Right lobe of liver (tissue), 6 donors: ENCODE measurements around the gene DSCAM. TPM values are rescaled to one million over a fixed set of nuclear protein-coding genes. Genes with fewer than 3 reads are reported as not detected.

Source experiments
- ATAC-seq, 4 donors: fragments of 200-7000 bp; cut with Tn5 transposase; one replicate each; pipeline ENCODE4 v1.9.1; 2020; ENCODE audit warnings: mild to moderate bottlenecking in 4 of 4, moderate library complexity in 4 of 4
- DNase-seq, 3 donors: peaks; one replicate each; pipeline ENCODE4 v3.0.0-alpha.2; 2020
- H3K27ac ChIP-seq, 3 donors: fragments of 200-600 bp; one replicate each; pipeline ENCODE4 v1.8.0; 2022
- H3K27me3 ChIP-seq, 2 donors: fragments of 200-600 bp; one replicate each; pipeline ENCODE4 v1.8.0; 2022
- H3K36me3 ChIP-seq, 4 donors: fragments of 200-600 bp; sonication (generic) in 1 of 4; one replicate each; pipeline versions ENCODE4 v1.5.1 to v1.8.0; 2017 to 2022; ENCODE audit warnings: control low read depth in 1 of 4
- H3K4me1 ChIP-seq, 4 donors: fragments of 200-600 bp; sonication (generic) in 1 of 4; one replicate each; pipeline versions ENCODE4 v1.5.1 to v1.8.0; 2017 to 2022; ENCODE audit warnings: control low read depth in 1 of 4
- H3K4me3 ChIP-seq, 3 donors: fragments of 200-600 bp; one replicate each; pipeline ENCODE4 v1.8.0; 2022
- H3K9me3 ChIP-seq, 4 donors: fragments of 200-600 bp; sonication (generic) in 1 of 4; one replicate each; pipeline versions ENCODE4 v1.5.1 to v1.8.0; 2017 to 2022; ENCODE audit warnings: control low read depth in 1 of 4
- CTCF ChIP-seq, 4 donors: fragments of 200-600 bp in 3 of 4; fragments of 450-650 bp in 1 of 4; IDR thresholded peaks; one replicate each; pipeline versions ENCODE4 v1.5.1 to v1.8.0; 2016 to 2022; ENCODE audit warnings: antibody characterized with exemption in 4 of 4, mild to moderate bottlenecking in 2 of 4
- POLR2A ChIP-seq: fragments of 450-650 bp; IDR thresholded peaks from one replicate; pipeline ENCODE4 v1.6.1; 2017; ENCODE audit warnings: antibody characterized with exemption, mild to moderate bottlenecking
- WGBS: methylation state at CpG from one replicate; pipeline ENCODE4 v1.1.6; 2018; ENCODE audit warnings: low coverage, low lambda C conversion rate; ENCODE audit not compliant: insufficient coverage; ENCODE audit errors: missing lambda C conversion rate; 5-methylcytosine and 5-hydroxymethylcytosine counted together
- intact Hi-C, 2 donors: fragments of 100-400 bp; cut with DNase I; formaldehyde crosslinking; loops; one replicate each; pipeline versions ENCODE4 v1.11.2 to v1.14.1; 2022
- total RNA-seq, 6 experiments: library from RNA; depleted of rRNA in 2 of 6; stranded (reverse); fragments of >200 nt in 2 of 6; fragmentation: NEBNext Ultra II Directional in 3 of 6; extraction: Animal tissue kit (Norgen Biotek cat#: 25700) in 3 of 6; gene quantifications; one replicate each; pipeline versions ENCODE4 v1.1.0 to v1.2.4, GENCODE V29; 2016 to 2023
- donor health status: DM: no; HTN: yes; CAD: no.
- donor health status: DM: no; HTN: no; CAD: no.
- donor health status: DM: no; HTN: no; CAD: no.
- donor health status: DM: no; HTN: yes; CAD: no.
- donor health status: DM: no; HTN: yes; CAD: no.

The DSCAM gene
- total RNA-seq, 6 experiments from 2014 or later, result 0.04 to 0.16 (median 0.06) TPM; not detected in 2

- ATAC-seq (peak in 2 of 4 donors; percentile 34 to 38), DNase-seq (no peak)
- no peak for TF ChIP-seq POLR2A
- no peak for TF ChIP-seq CTCF (IDR thresholded peaks at IDR 0.05)
- Histone ChIP-seq H3K9me3 (no peaks in the 10 kb centered on the region), H3K27me3 (no peaks in the 10 kb centered on the region), H3K36me3 (no peaks in the 10 kb centered on the region), H3K4me3 (no peak overlapping the region), H3K4me1 (no peaks in the 10 kb centered on the region), H3K27ac (no peak overlapping the region)
- 31% methylated on average over 2 of the region's 2 CpGs for WGBS
- intact Hi-C loops, result no loop called here
These were observed 11.7 kb downstream of the DSCAM start for GRCh38 chr21:40835184-40835694.

- H3K36me3 ChIP-seq, result no peaks in the 10 kb centered on the region
- TF ChIP-seq CTCF (IDR thresholded peaks at IDR 0.05), result no peak
- no peak for TF ChIP-seq POLR2A
- no peak overlapping the region for H3K4me3 ChIP-seq
- no peak overlapping the region for H3K27ac ChIP-seq
- no peaks in the 10 kb centered on the region for H3K4me1 ChIP-seq
- ATAC-seq, result no peak
- intact Hi-C loops, result no loop called here
- no peak for DNase-seq
- WGBS, result 49% methylated on average over 6 of the region's 6 CpGs
- no peaks in the 10 kb centered on the region for H3K9me3 ChIP-seq
- H3K27me3 ChIP-seq, result no peaks in the 10 kb centered on the region
These were observed 13.8 kb downstream of the DSCAM start for GRCh38 chr21:40833184-40833583.

- WGBS, result 72% methylated on average over 6 of the region's 6 CpGs
These were observed 14.6 kb downstream of the DSCAM start for GRCh38 chr21:40832316-40832715.

GRCh38 chr21:40830836-40831235 is 16.1 kb downstream of the DSCAM start:
- Histone ChIP-seq H3K36me3 (no peaks in the 10 kb centered on the region), H3K27ac (no peak overlapping the region), H3K4me1 (no peaks in the 10 kb centered on the region), H3K27me3 (no peaks in the 10 kb centered on the region), H3K4me3 (no peak overlapping the region), H3K9me3 (no peaks in the 10 kb centered on the region)
- DNase-seq (no peak), ATAC-seq (no peak)
- intact Hi-C loops, result no loop called here
- WGBS, result 25% methylated on average over 1 of the region's 4 CpGs
- TF ChIP-seq POLR2A (no peak), CTCF (IDR thresholded peaks at IDR 0.05) (no peak)

More at GRCh38 chr21:40832316-40832715, 14.6 kb downstream of the DSCAM start:
- Histone ChIP-seq H3K27ac (no peak overlapping the region), H3K9me3 (no peaks in the 10 kb centered on the region), H3K36me3 (no peaks in the 10 kb centered on the region), H3K4me3 (no peak overlapping the region), H3K27me3 (no peaks in the 10 kb centered on the region), H3K4me1 (no peaks in the 10 kb centered on the region)
- DNase-seq (no peak), ATAC-seq (no peak)
- TF ChIP-seq CTCF (IDR thresholded peaks at IDR 0.05) (no peak), POLR2A (no peak)
- intact Hi-C loops, result no loop called here

GRCh38 chr21:40829791-40830190 is 17.2 kb downstream of the DSCAM start:
- WGBS, result 50% methylated on average over 1 of the region's 2 CpGs
- Histone ChIP-seq H3K4me1 (no peaks in the 10 kb centered on the region), H3K36me3 (no peaks in the 10 kb centered on the region), H3K27ac (no peak overlapping the region), H3K4me3 (no peak overlapping the region), H3K9me3 (no peaks in the 10 kb centered on the region), H3K27me3 (no peaks in the 10 kb centered on the region)
- DNase-seq, result no peak
- ATAC-seq, result no peak
- no peak for TF ChIP-seq CTCF (IDR thresholded peaks at IDR 0.05)
- TF ChIP-seq POLR2A, result no peak
- intact Hi-C loops, result no loop called here
